Measurements from ENCODE around the gene BICDL1. TPM values are rescaled to one million over a fixed set of nuclear protein-coding genes. Genes with fewer than 3 reads are reported as not detected.

BICDL1 gene
- total and polyA plus RNA-seq, 7 donors = 0.16 to 13.1 (median 1.4) TPM

GRCh38 chr12:120019197-120019596 is 30.2 kb downstream of the BICDL1 start:
- Histone ChIP-seq H3K27ac (no peak overlapping the region), H3K9me3 (no peaks in the 10 kb centered on the region), H3K27me3 (no peaks in the 10 kb centered on the region), H3K4me3 (no peak overlapping the region), H3K36me3 (no peaks in the 10 kb centered on the region), H3K4me1 (no peaks in the 10 kb centered on the region)
- no peak for TF ChIP-seq POLR2A (IDR thresholded peaks at IDR 0.05)
- no peak for TF ChIP-seq CTCF (IDR thresholded peaks at IDR 0.05)
- TF ChIP-seq POLR2AphosphoS5 (IDR thresholded peaks at IDR 0.05) = no peak
- no peak for TF ChIP-seq EP300 (IDR thresholded peaks at IDR 0.05)
- no peak for DNase-seq
- intact Hi-C loops (cut with DNase I) = no loop called here

GRCh38 chr12:120019938-120020337 is 30.9 kb downstream of the BICDL1 start:
- intact Hi-C loops (cut with DNase I) = no loop called here
- Histone ChIP-seq H3K27me3 (no peaks in the 10 kb centered on the region), H3K36me3 (no peaks in the 10 kb centered on the region), H3K27ac (no peak overlapping the region), H3K9me3 (no peaks in the 10 kb centered on the region), H3K4me1 (no peaks in the 10 kb centered on the region), H3K4me3 (no peak overlapping the region)
- DNase-seq = no peak
- WGBS, 2 donors = 89 to 93% methylated on average over 5 of the region's 5 CpGs
- TF ChIP-seq EP300 (IDR thresholded peaks at IDR 0.05) (no peak), CTCF (IDR thresholded peaks at IDR 0.05) (no peak), POLR2AphosphoS5 (IDR thresholded peaks at IDR 0.05) (no peak), POLR2A (IDR thresholded peaks at IDR 0.05) (no peak)

- Histone ChIP-seq H3K36me3 (no peaks in the 10 kb centered on the region), H3K27ac (no peak overlapping the region), H3K27me3 (no peaks in the 10 kb centered on the region), H3K9me3 (no peaks in the 10 kb centered on the region), H3K4me3 (no peak overlapping the region), H3K4me1 (no peaks in the 10 kb centered on the region)
- intact Hi-C loops (cut with DNase I) = no loop called here
- WGBS, 2 donors = 85 to 87% methylated on average over 2 of the region's 2 CpGs
- no peak for DNase-seq
- TF ChIP-seq EP300 (IDR thresholded peaks at IDR 0.05) (no peak), CTCF (IDR thresholded peaks at IDR 0.05) (no peak), POLR2A (IDR thresholded peaks at IDR 0.05) (no peak)
Measured at GRCh38 chr12:120024193-120024592, 35.2 kb downstream of the BICDL1 start.

DNA sequence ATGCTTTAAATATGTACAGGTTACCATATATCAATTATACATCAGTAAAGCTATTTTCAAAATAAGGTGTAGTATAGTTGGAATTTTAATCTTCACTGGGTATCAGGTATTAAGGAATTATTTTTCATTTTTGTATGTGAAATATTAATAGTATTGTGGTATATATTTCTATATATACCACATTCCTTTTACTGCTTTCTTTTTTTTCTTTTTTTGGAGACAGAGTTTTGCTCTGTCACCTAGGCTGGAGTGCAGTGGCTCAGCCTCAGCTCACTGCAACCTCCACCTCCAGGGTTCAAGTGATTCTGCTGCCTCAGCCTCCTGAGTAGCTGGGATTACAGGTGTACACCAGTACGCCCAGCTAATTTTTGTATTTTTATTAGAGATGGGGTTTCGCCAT is 36.6 kb downstream of the BICDL1 start:
- no peaks in the 10 kb centered on the region for H3K27me3 ChIP-seq
- no peak overlapping the region for H3K4me3 ChIP-seq
- H3K9me3 ChIP-seq = no peaks in the 10 kb centered on the region
- no peak for DNase-seq
- no peaks in the 10 kb centered on the region for H3K36me3 ChIP-seq
- H3K4me1 ChIP-seq = no peaks in the 10 kb centered on the region
- H3K27ac ChIP-seq = no peak overlapping the region
- WGBS, 2 donors = 94 to 99% methylated on average over 2 of the region's 2 CpGs
- no peak for TF ChIP-seq POLR2AphosphoS5 (IDR thresholded peaks at IDR 0.05)
- no peak for TF ChIP-seq EP300 (IDR thresholded peaks at IDR 0.05)
- intact Hi-C loops (cut with DNase I) = no loop called here

DNA sequence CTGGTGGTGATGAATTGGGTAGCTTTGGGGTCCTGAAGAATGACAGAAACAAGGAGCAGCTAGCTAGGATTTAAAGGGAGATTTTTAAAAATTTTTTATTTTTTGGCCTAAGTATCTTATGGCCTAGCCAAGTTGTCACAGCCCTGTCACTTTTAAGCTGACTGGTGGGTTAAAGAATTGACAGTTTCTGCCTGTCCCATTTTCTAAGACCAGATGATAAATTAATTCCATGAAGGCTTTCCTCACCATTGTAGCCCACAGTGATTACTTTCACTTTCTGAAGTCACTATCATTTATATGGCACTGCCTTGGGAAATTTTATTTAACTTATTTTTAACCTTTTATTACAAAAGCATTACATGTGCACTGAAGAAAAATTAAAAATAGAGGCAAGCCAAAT is 43.2 kb downstream of the BICDL1 start:
- Histone ChIP-seq H3K27me3 (no peaks in the 10 kb centered on the region), H3K4me1 (no peaks in the 10 kb centered on the region), H3K9me3 (no peaks in the 10 kb centered on the region), H3K27ac (no peak overlapping the region), H3K4me3 (no peak overlapping the region), H3K36me3 (no peaks in the 10 kb centered on the region)
- TF ChIP-seq POLR2AphosphoS5 (IDR thresholded peaks at IDR 0.05) (no peak), CTCF (IDR thresholded peaks at IDR 0.05) (no peak), POLR2A (IDR thresholded peaks at IDR 0.05) (no peak), EP300 (IDR thresholded peaks at IDR 0.05) (no peak)
- no peak for DNase-seq
- intact Hi-C loops (cut with DNase I) = no loop called here
